ENCODE data around the gene FBRSL1. TPM values are rescaled to one million over a fixed set of nuclear protein-coding genes. Genes with fewer than 3 reads are reported as not detected.

The FBRSL1 gene
- total RNA-seq, 1 experiment from 2014 or later = 124 TPM

DNA sequence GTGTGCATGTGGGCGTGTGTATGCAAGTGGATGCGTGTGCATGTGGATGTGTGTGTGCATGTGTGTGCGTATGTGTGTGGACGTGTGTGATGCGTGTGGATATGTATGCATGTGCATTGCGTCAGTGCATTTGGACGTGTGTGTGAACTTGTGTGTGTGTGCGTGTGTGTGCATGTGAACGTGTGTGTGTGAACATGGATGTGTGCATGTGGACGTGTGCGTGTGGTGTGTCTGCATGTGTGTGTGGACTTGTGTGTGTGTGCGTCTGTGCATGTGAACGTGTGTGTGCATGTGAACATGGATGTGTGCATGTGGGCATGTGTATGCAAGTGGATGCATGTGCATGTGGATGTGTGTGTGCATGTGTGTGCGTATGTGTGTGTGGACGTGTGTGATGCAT is 34.4 kb upstream of the FBRSL1 start:
- intact Hi-C loops (cut with micrococcal nuclease) = no loop called here
- ChIA-PET CTCF (no interaction called here), RAD21 (ENCODE audit: low non-redundant PET in 1 of 2, low total read pairs in 2 of 2, uncharacterized antibody in 2 of 2, unreplicated experiment in 2 of 2) (no interaction called here), POLR2A (no interaction called here)
- H2AFZ ChIP-seq (ENCODE audit: low read depth, low read length, poor library complexity, severe bottlenecking) = no peak overlapping the region
- TF ChIP-seq, protein P1, sequence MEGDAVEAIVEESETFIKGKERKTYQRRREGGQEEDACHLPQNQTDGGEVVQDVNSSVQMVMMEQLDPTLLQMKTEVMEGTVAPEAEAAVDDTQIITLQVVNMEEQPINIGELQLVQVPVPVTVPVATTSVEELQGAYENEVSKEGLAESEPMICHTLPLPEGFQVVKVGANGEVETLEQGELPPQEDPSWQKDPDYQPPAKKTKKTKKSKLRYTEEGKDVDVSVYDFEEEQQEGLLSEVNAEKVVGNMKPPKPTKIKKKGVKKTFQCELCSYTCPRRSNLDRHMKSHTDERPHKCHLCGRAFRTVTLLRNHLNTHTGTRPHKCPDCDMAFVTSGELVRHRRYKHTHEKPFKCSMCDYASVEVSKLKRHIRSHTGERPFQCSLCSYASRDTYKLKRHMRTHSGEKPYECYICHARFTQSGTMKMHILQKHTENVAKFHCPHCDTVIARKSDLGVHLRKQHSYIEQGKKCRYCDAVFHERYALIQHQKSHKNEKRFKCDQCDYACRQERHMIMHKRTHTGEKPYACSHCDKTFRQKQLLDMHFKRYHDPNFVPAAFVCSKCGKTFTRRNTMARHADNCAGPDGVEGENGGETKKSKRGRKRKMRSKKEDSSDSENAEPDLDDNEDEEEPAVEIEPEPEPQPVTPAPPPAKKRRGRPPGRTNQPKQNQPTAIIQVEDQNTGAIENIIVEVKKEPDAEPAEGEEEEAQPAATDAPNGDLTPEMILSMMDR (IDR thresholded peaks at IDR 0.05 in 2 of 3, conservative IDR thresholded peaks at IDR 0.05 in 1 of 3; ENCODE audit: borderline replicate concordance in 1 of 3, insufficient read depth in 1 of 3, low read depth in 2 of 3, low read length in 2 of 3) = no peak
- TF ChIP-seq POLR2AphosphoS5 (IDR thresholded peaks at IDR 0.05; ENCODE audit: low read depth, low read length) (no peak), YY1 (IDR thresholded peaks at IDR 0.05; ENCODE audit: extremely low read depth, insufficient replicate concordance, low read depth, low read length) (no peak), SIN3A (IDR thresholded peaks at IDR 0.05; ENCODE audit: low read depth) (no peak), SRF (IDR thresholded peaks at IDR 0.05; ENCODE audit: low read depth) (no peak), EZH2phosphoT487 (IDR thresholded peaks at IDR 0.05; ENCODE audit: borderline replicate concordance) (no peak), ELF1 (IDR thresholded peaks at IDR 0.05; ENCODE audit: borderline replicate concordance, low read depth) (no peak), RAD21 (IDR thresholded peaks at IDR 0.05; ENCODE audit: low read depth) (no peak), TCF7L2 (IDR thresholded peaks at IDR 0.05; ENCODE audit: borderline replicate concordance, extremely low read depth, insufficient read depth, insufficient read length) (no peak), JUND (IDR thresholded peaks at IDR 0.05) (no peak), ZNF274 (IDR thresholded peaks at IDR 0.05; ENCODE audit: low read depth, low read length) (no peak), POLR2A (IDR thresholded peaks at IDR 0.05; ENCODE audit: borderline replicate concordance, extremely low read depth, insufficient read depth, insufficient read length) (no peak), EGR1 (IDR thresholded peaks at IDR 0.05; ENCODE audit: low read depth) (no peak), FOSL1 (IDR thresholded peaks at IDR 0.05; ENCODE audit: low read depth) (no peak), CEBPB (IDR thresholded peaks at IDR 0.05; ENCODE audit: low read depth) (no peak)
- TF ChIP-seq, protein P2, sequence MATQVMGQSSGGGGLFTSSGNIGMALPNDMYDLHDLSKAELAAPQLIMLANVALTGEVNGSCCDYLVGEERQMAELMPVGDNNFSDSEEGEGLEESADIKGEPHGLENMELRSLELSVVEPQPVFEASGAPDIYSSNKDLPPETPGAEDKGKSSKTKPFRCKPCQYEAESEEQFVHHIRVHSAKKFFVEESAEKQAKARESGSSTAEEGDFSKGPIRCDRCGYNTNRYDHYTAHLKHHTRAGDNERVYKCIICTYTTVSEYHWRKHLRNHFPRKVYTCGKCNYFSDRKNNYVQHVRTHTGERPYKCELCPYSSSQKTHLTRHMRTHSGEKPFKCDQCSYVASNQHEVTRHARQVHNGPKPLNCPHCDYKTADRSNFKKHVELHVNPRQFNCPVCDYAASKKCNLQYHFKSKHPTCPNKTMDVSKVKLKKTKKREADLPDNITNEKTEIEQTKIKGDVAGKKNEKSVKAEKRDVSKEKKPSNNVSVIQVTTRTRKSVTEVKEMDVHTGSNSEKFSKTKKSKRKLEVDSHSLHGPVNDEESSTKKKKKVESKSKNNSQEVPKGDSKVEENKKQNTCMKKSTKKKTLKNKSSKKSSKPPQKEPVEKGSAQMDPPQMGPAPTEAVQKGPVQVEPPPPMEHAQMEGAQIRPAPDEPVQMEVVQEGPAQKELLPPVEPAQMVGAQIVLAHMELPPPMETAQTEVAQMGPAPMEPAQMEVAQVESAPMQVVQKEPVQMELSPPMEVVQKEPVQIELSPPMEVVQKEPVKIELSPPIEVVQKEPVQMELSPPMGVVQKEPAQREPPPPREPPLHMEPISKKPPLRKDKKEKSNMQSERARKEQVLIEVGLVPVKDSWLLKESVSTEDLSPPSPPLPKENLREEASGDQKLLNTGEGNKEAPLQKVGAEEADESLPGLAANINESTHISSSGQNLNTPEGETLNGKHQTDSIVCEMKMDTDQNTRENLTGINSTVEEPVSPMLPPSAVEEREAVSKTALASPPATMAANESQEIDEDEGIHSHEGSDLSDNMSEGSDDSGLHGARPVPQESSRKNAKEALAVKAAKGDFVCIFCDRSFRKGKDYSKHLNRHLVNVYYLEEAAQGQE (IDR thresholded peaks at IDR 0.05; ENCODE audit: low read depth) = no peak
- TF ChIP-seq, protein P3, sequence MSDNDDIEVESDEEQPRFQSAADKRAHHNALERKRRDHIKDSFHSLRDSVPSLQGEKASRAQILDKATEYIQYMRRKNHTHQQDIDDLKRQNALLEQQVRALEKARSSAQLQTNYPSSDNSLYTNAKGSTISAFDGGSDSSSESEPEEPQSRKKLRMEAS (IDR thresholded peaks at IDR 0.05) = no peak
- TF ChIP-seq, protein P4, sequence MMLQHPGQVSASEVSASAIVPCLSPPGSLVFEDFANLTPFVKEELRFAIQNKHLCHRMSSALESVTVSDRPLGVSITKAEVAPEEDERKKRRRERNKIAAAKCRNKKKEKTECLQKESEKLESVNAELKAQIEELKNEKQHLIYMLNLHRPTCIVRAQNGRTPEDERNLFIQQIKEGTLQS (IDR thresholded peaks at IDR 0.05) = no peak
- no peaks in the 10 kb centered on the region for H3K9me2 ChIP-seq (ENCODE audit: insufficient read depth)
- no peaks in the 10 kb centered on the region for H3K4me1 ChIP-seq (ENCODE audit: control insufficient read depth in 1 of 2, insufficient read depth in 2 of 2, low read length in 2 of 2)
- no peak overlapping the region for H3K9ac ChIP-seq (ENCODE audit: low read length)
- BruUV-seq (replicated peaks) = no TSS peak
- H3K27me3 ChIP-seq (ENCODE audit: insufficient read depth, low read length) = no peaks in the 10 kb centered on the region
- H3K79me2 ChIP-seq (ENCODE audit: insufficient read depth, low read length) = no peaks in the 10 kb centered on the region
- ATAC-seq (no peak), DNase-seq (ENCODE audit: low read depth, low spot score) (no peak)
- H3K27ac ChIP-seq (ENCODE audit: low read depth, low read length) = no peak overlapping the region
- no peak overlapping the region for H3K4me2 ChIP-seq (ENCODE audit: low read length)
- no peak overlapping the region for H3K4me3 ChIP-seq (replicated peaks in 1 of 2; ENCODE audit: low read depth in 1 of 2, low read length in 2 of 2)
- no peaks in the 10 kb centered on the region for H3K36me3 ChIP-seq (ENCODE audit: control insufficient read depth in 1 of 2, insufficient read depth in 2 of 2, low read length in 2 of 2)
- H4K20me1 ChIP-seq (ENCODE audit: insufficient read depth) = no peaks in the 10 kb centered on the region
- H3K9me3 ChIP-seq (ENCODE audit: control insufficient read depth in 1 of 2, insufficient read depth in 1 of 2, low read depth in 1 of 2, low read length in 2 of 2) = no peaks in the 10 kb centered on the region; a peak in 1 of 4 replicates
